Measurements from ENCODE around the gene SARNP.

SARNP gene

DNA sequence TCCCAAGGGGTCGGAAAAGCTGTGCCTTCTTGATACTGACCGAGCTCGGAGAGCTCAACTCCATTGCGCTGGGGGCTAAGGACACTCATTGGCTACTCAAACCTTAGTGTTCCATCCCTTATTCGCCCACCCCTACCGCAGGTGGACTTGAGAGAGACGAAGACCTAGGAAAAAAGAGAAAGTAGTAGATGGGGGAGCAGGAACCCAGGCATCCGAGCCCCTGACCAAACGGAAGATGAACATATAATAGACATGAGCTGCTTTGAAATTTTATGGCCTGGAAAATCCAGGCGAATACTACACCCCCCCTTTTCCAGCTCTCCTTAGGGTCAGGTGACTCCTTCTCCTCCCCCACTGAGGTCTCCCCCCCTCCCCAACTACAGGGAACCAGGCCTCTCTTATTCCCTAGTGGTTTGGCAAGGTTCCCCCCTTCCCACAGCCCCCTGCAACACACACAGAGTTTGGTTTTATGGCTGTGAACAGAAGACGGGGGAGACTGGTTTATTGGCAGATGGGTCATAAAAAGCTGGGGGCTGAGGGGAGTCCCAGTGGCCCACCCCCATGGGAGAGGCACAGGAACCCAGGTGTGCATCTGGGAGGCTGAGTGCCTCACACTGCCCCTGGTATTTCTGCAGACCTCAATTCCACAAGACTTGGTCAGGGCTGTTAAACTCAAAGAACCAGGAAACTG is 73.0 kb downstream of the SARNP start:
- H3K4me3 ChIP-seq (replicated peaks; ENCODE audit: low read depth, low read length) = peak overlapping the region; percentile 69
- DNase-seq (ENCODE audit: low read depth) = no peak
- TF ChIP-seq, protein P1, sequence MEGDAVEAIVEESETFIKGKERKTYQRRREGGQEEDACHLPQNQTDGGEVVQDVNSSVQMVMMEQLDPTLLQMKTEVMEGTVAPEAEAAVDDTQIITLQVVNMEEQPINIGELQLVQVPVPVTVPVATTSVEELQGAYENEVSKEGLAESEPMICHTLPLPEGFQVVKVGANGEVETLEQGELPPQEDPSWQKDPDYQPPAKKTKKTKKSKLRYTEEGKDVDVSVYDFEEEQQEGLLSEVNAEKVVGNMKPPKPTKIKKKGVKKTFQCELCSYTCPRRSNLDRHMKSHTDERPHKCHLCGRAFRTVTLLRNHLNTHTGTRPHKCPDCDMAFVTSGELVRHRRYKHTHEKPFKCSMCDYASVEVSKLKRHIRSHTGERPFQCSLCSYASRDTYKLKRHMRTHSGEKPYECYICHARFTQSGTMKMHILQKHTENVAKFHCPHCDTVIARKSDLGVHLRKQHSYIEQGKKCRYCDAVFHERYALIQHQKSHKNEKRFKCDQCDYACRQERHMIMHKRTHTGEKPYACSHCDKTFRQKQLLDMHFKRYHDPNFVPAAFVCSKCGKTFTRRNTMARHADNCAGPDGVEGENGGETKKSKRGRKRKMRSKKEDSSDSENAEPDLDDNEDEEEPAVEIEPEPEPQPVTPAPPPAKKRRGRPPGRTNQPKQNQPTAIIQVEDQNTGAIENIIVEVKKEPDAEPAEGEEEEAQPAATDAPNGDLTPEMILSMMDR (IDR thresholded peaks at IDR 0.05; ENCODE audit: low read length, missing control alignments) = no peak

DNA sequence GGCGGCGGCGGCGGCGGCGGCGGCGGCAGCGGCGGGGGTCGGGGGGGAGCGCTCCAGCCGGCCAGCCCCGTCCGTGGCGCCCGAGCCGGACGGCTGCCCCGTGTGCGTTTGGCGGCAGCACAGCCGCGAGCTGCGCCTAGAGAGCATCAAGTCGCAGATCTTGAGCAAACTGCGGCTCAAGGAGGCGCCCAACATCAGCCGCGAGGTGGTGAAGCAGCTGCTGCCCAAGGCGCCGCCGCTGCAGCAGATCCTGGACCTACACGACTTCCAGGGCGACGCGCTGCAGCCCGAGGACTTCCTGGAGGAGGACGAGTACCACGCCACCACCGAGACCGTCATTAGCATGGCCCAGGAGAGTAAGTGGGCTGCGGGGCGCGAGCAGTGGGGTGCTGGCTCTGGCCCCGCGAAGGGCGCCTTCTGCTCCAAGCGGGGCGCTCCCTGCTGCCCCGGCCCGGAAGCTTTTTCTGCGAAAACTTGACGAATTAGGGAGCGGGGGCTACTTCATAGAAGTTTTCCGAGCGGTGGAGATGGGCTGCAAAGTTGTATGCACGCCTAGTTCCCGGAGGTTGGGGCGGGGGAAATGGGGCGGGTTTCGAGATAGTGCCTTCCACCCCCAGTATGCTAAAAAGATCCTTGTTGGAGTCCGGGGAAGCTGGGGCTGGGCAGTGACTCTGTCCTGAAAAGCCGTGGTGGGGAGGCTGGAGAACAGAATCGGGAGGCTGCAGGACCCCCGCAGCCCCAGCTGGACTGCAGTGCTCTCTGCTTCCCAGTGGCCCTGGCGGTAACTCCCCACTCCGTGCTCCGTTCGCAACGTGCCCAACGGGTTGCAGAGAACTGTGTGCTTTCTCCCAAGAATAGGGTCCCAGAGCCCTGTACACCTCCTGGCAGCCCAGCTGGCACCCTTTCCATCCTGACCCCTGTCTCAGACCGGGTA is 73.9 kb downstream of the SARNP start:
- peak; percentile 74 for DNase-seq (ENCODE audit: low read depth)
- TF ChIP-seq, protein P1 (IDR thresholded peaks at IDR 0.05; ENCODE audit: low read length, missing control alignments) = peak; percentile 5
- peak overlapping the region; percentile 69 for H3K4me3 ChIP-seq (replicated peaks; ENCODE audit: low read depth, low read length)

DNA sequence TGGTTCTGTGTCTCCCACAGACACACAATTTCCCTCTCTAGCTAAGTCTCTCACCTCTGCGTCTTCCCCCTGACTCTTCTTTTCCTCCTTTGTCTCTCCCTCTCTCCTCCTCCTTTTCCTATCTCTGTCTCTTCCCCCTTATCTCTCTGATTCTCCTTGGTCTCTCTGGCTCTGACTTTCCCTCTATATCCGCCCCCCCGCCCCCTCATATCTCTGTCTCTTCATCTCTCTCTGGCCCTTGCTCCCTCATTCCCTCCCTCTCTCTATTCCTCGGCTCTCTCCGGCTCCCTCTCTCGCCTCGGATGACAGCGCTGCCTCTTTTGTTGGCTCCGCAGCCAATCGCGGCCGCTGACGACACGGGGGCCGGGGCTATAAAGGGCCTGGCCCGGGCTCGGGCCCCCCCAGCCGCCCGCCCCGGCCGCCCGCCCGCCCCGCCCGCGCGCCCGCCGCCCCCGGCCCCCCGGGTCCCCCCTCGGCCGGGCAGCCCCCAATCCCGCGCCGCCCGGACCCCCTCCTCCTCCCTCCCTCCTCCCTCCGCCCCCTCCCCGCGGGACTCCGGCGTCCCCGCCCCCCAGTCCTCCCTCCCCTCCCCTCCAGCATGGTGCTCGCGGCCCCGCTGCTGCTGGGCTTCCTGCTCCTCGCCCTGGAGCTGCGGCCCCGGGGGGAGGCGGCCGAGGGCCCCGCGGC is 74.7 kb downstream of the SARNP start, which contains the start of gene GDF11:
Gene GDF11 (plus strand): TSS at position 404 of the 687 bp plus-strand sequence. CDS start 195 bp downstream, at position 599.
- DNase-seq (ENCODE audit: low read depth) = peak; percentile 75
- peak within 1 kb of the TSS; percentile 69 for H3K4me3 ChIP-seq (replicated peaks; ENCODE audit: low read depth, low read length)

DNA sequence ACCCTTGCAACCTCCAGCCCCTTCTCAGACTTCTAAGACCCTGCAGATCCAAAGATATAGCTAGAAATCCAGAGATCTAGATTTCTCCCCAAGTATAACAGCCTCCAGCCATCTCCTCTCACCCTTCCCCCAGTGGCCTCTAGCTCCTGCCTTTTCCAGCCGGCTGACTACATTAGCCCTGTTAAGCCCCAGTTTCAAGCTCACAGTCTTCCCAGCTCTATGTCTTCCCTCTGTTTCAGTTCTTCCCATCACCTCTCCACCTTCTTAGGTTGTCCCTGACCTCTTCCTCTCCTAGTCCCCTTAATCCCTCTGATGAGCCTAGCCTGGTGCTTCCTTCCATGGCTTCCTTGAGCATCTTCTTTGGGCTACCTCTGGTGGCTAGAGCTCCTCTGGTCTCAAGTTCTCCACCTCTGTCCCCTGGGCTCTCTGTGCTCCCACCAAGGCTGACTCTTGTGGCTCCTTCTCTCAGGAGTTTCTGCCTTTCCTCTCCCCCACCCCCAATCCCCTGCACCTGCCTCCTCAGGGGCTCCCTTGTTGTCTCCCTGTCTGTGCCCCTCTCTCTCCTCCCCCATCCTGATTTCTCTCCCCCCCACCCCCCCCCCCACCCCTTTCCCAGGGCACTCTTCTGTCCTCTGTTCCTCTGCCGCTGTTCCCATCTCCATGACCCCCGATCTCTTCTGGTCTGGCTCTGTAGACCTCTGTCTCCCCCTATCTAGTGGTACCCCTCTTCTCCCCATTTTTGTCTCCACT is 75.4 kb downstream of the SARNP start:
- TF ChIP-seq, protein P1 (IDR thresholded peaks at IDR 0.05; ENCODE audit: low read length, missing control alignments) = no peak
- DNase-seq (ENCODE audit: low read depth) = no peak
- H3K4me3 ChIP-seq (replicated peaks; ENCODE audit: low read depth, low read length) = peak overlapping the region; percentile 46

More for the DNA sequence above, 74.7 kb downstream of the SARNP start, which contains the start of gene GDF11:
- TF ChIP-seq, protein P1 (IDR thresholded peaks at IDR 0.05; ENCODE audit: low read length, missing control alignments) = no peak

DNA sequence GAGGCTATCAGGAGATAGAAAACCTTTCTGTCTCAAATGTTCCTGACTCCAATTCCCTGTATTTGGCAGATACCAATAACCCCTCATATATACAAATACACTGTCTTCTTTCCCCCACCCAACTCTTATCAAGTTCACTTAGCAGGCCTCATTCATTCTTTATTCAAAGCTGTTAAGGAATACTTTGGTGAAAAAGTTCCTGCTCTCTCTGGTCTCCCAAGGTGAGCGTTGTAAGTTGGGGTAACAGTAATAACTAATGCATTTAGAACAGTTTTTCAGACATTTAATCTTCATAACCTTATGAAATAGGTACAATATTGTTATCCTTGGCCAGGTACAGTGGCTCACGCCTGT is 78.5 kb downstream of the SARNP start:
- H3K4me3 ChIP-seq (replicated peaks; ENCODE audit: low read depth, low read length) = peak overlapping the region; percentile 84
- no peak for DNase-seq (ENCODE audit: low read depth)
- TF ChIP-seq, protein P1 (IDR thresholded peaks at IDR 0.05; ENCODE audit: low read length, missing control alignments) = no peak

All from fibroblast of pulmonary artery (primary cell).